Stimulated activated CD4-positive, alpha-beta T cell treated with anti-CD3 and anti-CD28 coated beads, Interleukin-1b, Interleukin-23, amount 100 ng/mL, for 1 hour (primary cell): ENCODE data around the gene PELI2.

Experiments used
- DNase-seq, 2 donors: peaks; one replicate each; pipeline ENCODE4 v3.0.0-alpha.2; 2020; ENCODE audit warnings: low read depth in 2 of 2

Gene PELI2

DNA sequence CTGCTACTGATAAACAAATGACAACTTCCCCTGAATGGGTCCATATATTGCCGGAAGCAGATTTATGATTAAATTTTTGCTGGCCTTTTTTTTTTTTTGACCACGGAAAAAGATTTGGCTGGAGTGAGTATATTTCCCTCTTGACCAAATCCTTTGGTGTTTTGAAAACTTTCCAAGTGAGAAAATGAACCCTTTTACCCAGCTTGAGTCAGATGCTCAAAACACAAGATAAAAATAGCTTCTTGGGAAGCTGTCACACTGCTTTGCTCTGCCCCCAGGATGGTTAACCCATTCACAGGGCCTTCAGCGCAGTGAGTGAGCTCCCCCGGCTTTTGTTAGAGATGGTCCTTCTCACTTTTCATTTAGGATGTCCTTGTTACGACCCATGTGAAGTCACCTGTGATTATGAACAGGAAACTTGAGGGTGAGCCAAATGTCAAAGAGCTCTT is 224.3 kb downstream of the PELI2 start:
- no peak for DNase-seq

DNA sequence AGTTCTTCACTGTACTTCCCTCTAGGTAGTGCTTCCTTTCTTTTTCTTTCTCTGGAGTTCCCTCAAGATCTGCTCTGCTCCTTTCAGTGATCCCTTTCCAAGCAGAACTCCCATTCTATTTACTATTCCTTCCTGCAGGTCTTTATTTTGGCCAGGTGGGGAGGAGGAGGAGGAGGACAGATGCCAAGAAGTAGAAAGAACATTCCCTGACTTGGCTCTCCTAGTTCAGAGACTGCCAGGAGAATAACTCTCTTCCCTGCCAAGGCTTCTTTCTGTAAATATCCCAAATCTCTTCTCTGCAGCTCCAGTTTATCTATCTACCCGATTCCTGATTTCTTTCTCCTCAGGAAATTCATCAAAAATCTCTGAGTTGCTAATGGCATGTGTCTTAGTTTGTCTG is 231.7 kb downstream of the PELI2 start:
- DNase-seq: no peak
